Measurements from ENCODE around the gene LARP1.

The LARP1 gene

GRCh38 chr5:154794525-154795234, 39.5 kb downstream of the LARP1 start:
- Histone ChIP-seq H3K27ac (no peak overlapping the region), H3K4me3 (ENCODE audit: low read depth, low read length) (no peak overlapping the region), H3K36me3 (peaks cover 91% of the 10 kb centered on the region), H3K27me3 (ENCODE audit: insufficient read depth, low read depth, severe bottlenecking) (no peaks in the 10 kb centered on the region), H3K9me3 (ENCODE audit: severe bottlenecking) (no peaks in the 10 kb centered on the region)
- DNase-seq: no peak
- no peak for TF ChIP-seq CTCF (IDR thresholded peaks at IDR 0.05; ENCODE audit: low read depth, low read length)

GRCh38 chr5:154795235-154795596, 40.0 kb downstream of the LARP1 start:
- no peak for TF ChIP-seq CTCF (IDR thresholded peaks at IDR 0.05; ENCODE audit: low read depth, low read length)
- Histone ChIP-seq H3K27ac (no peak overlapping the region), H3K27me3 (ENCODE audit: insufficient read depth, low read depth, severe bottlenecking) (no peaks in the 10 kb centered on the region), H3K4me3 (ENCODE audit: low read depth, low read length) (no peak overlapping the region), H3K36me3 (peaks cover 91% of the 10 kb centered on the region), H3K9me3 (ENCODE audit: severe bottlenecking) (no peaks in the 10 kb centered on the region)
- no peak for DNase-seq

GRCh38 chr5:154797762-154798161, 42.6 kb downstream of the LARP1 start:
- H3K4me3 ChIP-seq (ENCODE audit: low read depth, low read length): no peak overlapping the region
- no peak overlapping the region for H3K27ac ChIP-seq
- peaks cover 93% of the 10 kb centered on the region for H3K36me3 ChIP-seq
- H3K9me3 ChIP-seq (ENCODE audit: severe bottlenecking): no peaks in the 10 kb centered on the region
- no peaks in the 10 kb centered on the region for H3K27me3 ChIP-seq (ENCODE audit: insufficient read depth, low read depth, severe bottlenecking)
- TF ChIP-seq CTCF (IDR thresholded peaks at IDR 0.05; ENCODE audit: low read depth, low read length): no peak
- DNase-seq: no peak

- no peak for TF ChIP-seq CTCF (IDR thresholded peaks at IDR 0.05; ENCODE audit: low read depth, low read length)
- peaks cover 93% of the 10 kb centered on the region for H3K36me3 ChIP-seq
- no peak for DNase-seq
- H3K27ac ChIP-seq: no peak overlapping the region
- no peaks in the 10 kb centered on the region for H3K27me3 ChIP-seq (ENCODE audit: insufficient read depth, low read depth, severe bottlenecking)
- no peaks in the 10 kb centered on the region for H3K9me3 ChIP-seq (ENCODE audit: severe bottlenecking)
- H3K4me3 ChIP-seq (ENCODE audit: low read depth, low read length): no peak overlapping the region
These were observed 45.4 kb downstream of the LARP1 start for GRCh38 chr5:154800582-154800981.

GRCh38 chr5:154801083-154801482, 45.9 kb downstream of the LARP1 start:
- Histone ChIP-seq H3K36me3 (peaks cover 98% of the 10 kb centered on the region), H3K27ac (no peak overlapping the region), H3K4me3 (ENCODE audit: low read depth, low read length) (no peak overlapping the region), H3K27me3 (ENCODE audit: insufficient read depth, low read depth, severe bottlenecking) (no peaks in the 10 kb centered on the region), H3K9me3 (ENCODE audit: severe bottlenecking) (no peaks in the 10 kb centered on the region)
- no peak for DNase-seq
- TF ChIP-seq CTCF (IDR thresholded peaks at IDR 0.05; ENCODE audit: low read depth, low read length): no peak

- no peak for DNase-seq
- no peak for TF ChIP-seq CTCF (IDR thresholded peaks at IDR 0.05; ENCODE audit: low read depth, low read length)
- no peaks in the 10 kb centered on the region for H3K27me3 ChIP-seq (ENCODE audit: insufficient read depth, low read depth, severe bottlenecking)
These were observed 46.9 kb downstream of the LARP1 start for GRCh38 chr5:154802050-154802449.

More at GRCh38 chr5:154802050-154802449, 46.9 kb downstream of the LARP1 start:
- H3K9me3 ChIP-seq (ENCODE audit: severe bottlenecking): no peaks in the 10 kb centered on the region
- no peak overlapping the region for H3K4me3 ChIP-seq (ENCODE audit: low read depth, low read length)
- peaks cover 99% of the 10 kb centered on the region for H3K36me3 ChIP-seq
- H3K27ac ChIP-seq: no peak overlapping the region
